Thyroid gland (tissue), 4 donors: ENCODE results near the gene STON1.

ENCODE experiments used
- POLR2A ChIP-seq, 2 donors: fragments of 450-650 bp; IDR thresholded peaks; one replicate each; pipeline ENCODE4 v1.6.1; 2017; ENCODE audit warnings: antibody characterized with exemption in 2 of 2, mild to moderate bottlenecking in 2 of 2, moderate library complexity in 1 of 2
- TF ChIP-seq, protein P1 (sequence below), 6 experiments: fragments of 200-600 bp in 3 of 6; fragments of 450-650 bp in 3 of 6; sonication (generic) in 3 of 6; IDR thresholded peaks; one replicate each; pipeline ENCODE4 v1.5.1; 2016 to 2019; ENCODE audit warnings: antibody characterized with exemption in 6 of 6, mild to moderate bottlenecking in 2 of 6, inconsistent platforms in 1 of 6, moderate library complexity in 1 of 6

DNA sequence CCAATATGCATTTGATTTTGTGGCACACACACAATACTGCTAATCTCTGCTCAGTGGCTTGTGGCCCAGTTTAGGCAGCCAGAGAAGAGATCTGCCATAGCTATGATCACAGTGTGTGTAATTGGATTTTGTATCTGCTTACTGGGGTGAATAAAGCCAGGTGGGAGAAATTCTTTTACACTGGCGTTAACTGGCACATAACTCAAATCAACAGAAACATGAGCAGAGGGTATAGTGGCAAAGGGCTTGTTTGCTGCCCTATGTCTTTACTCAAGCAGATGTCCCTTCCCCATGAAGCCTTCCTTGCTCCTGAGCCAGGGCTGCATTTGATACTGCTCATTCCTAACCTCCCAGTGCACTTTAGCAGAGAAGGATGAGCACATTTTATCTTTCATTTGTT is 28.5 kb downstream of the STON1 start:
- TF ChIP-seq, protein P1, sequence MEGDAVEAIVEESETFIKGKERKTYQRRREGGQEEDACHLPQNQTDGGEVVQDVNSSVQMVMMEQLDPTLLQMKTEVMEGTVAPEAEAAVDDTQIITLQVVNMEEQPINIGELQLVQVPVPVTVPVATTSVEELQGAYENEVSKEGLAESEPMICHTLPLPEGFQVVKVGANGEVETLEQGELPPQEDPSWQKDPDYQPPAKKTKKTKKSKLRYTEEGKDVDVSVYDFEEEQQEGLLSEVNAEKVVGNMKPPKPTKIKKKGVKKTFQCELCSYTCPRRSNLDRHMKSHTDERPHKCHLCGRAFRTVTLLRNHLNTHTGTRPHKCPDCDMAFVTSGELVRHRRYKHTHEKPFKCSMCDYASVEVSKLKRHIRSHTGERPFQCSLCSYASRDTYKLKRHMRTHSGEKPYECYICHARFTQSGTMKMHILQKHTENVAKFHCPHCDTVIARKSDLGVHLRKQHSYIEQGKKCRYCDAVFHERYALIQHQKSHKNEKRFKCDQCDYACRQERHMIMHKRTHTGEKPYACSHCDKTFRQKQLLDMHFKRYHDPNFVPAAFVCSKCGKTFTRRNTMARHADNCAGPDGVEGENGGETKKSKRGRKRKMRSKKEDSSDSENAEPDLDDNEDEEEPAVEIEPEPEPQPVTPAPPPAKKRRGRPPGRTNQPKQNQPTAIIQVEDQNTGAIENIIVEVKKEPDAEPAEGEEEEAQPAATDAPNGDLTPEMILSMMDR (IDR thresholded peaks at IDR 0.05), result no peak
- no peak for TF ChIP-seq POLR2A (IDR thresholded peaks at IDR 0.05)
